SHP77 treated with DMSO at 0.1 percent for 48 hours (cell line): Measurements from ENCODE around the gene ZBTB32.
A peak's percentile ranks its signal among the peaks of the same experiment; 100 is the strongest.

ENCODE experiments used
- DNase-seq: peaks from one replicate; lab custom pipeline; 2025; lab: John Stamatoyannopoulos, UW

The ZBTB32 gene

DNA sequence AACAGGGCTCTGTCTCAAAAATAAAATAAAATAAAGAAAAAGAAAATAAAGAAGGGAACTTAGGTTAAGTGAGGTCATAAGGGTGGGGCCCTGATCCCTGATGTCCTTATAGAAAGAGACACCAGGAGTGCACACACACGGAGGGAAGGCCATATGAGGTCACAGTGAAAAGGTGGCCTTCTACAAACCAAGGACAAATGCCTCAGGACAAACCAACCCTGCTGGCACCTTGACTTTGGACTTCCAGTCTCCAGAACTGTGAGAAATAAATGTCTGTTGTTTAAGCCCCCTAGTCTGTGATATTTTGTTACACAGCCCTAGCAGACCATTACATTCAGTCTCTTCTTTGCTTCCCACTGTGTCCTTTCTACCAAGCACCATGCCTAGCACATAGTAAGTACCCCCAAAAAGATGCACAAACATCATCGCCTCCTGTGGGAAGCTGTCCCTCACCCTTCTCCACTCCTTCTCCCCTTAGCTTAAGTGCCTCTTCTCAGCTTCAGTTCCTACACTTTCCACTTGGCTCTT is 8.4 kb upstream of the ZBTB32 start:
- no peak for DNase-seq

DNA sequence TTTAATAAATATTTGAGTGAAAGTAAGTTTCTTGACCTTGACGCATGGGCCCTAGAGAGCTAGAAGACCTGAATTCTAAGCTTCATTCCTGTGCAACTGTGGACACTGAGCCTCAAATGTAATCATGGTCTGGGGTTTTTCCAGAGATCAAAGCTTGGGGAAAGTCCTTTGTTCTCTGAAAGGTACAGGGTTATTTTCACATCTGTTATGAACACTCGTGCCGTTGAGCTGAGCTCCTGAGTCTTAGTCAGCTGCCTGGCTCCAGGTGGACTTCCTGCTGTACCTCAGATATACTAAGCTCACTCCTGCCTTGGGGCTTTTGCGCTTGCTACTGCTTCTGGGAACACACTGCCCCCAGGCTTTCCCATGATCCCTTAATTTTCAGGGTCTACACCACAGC is 7.5 kb upstream of the ZBTB32 start:
- no peak for DNase-seq

DNA sequence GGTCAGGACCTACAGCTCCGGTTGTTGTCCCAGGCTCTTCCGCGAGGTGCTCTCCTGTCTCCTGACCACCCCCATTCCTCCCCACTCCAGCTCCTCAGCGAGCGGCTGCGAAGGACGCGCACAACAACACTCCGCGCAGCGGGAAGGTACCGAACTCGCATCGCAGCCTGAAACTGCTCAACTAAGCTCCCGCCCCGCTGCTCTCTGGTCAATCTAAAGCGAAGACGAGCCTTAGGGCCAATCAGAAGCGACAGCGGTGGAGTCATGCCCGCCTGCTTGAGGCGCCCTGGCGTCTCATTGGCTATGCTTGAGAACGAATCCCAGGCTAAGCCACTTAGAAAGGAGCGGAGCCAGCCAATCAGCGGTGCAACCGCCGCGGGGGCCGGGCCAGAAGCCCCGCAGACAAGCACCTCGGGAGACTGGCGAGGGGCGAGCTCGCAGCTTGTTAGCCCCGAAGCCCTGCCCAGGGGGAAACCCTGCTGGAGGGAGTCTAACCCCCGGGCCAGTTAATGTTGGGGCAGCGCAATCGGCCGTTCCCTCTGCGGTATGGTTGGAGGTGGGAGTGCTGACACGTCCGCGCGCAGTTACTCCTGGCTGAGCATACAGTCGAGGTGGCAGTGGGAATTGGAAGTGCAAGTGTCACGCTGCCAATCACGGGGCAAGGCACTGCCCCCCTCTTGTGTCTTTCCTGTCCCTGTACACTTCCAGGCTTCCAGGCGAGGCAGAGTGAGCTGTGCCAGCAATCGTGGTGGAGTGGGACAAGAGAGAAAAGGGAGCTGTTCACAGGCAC is 1.9 kb upstream of the ZBTB32 start:
- DNase-seq: peak; percentile 97

DNA sequence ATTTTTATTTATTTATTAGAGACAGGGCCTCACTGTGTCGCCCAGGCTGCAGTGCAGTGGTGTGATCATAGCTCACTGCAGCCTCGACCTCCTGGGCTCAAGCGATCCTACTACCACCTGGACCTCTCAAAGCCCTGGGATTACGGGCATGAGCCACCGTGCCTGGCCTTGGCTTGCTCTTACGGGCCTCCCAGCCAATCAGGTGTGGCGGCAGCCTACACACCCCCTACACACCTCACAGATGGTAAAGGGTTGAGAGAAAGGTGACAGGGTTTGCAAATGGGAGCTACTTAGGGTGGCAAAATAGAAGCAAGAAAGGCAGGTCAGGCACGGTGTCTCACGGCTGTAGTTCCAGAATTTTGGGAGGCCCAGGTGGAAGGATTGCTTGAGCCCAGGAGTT is 1.0 kb upstream of the ZBTB32 start:
- DNase-seq: no peak

DNA sequence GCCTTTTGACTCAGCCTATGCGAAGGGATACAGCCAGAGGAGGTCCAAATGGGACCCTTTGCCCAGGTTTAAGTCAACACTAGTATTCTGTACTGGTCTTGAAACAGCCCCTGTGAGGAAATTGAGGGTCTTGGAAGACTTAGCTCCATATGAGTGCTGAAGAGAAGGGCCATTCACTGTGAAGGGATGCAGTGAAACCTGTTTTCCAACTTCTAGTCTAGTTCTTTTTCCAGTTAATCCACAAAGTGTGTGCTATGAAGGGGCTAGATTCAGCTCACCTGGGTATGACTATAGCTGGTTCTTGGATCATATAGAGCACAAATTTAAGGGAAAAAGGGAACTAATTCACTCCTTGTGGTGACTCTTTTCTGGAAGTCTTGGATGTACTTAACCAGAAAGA is 4.0 kb downstream of the ZBTB32 start:
- no peak for DNase-seq

DNA sequence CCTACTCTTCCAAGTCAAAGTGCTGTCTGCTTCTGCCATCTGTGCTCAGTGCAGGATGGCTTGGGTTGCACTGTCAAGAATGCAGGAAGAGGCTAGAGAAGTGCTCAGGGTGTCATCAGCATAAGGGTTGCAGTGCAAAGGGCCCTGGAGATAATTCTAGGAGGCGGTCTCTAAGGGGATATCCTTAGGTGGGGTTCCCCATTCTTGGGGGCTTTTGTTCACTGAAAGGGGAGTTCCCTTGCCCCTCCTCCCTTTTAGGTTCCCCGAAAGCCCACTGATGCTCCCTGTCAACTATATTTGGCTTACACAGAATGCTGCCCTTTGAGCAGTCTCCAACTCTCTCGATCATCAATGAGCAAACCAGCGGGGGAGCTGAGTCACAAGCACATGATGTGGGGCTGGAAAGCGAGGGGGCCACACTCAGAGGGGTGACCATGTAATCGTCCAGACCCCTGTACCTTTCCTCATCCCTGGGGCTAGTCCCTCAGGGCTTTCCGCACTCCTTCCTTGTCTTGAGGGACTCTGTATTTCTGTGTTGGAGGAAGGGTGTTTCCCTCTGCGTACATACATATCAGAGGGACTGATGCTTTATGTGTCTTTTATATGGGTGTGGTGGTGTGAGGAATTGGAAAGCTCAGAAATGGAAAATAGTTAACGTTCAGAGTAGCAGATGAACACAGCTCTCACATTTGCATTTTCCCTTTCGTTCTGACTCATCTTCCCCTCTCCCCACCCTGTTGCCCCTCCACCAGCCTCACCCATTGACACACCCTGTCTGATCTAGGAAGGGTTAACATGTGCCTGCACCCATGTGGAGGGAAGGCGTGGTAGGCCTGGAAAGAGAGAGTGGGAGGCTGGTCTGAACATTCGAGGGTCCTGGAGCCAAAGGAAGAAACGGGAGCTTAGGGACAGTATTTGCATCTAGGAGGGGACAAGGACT is 6.7 kb downstream of the ZBTB32 start:
- no peak for DNase-seq

DNA sequence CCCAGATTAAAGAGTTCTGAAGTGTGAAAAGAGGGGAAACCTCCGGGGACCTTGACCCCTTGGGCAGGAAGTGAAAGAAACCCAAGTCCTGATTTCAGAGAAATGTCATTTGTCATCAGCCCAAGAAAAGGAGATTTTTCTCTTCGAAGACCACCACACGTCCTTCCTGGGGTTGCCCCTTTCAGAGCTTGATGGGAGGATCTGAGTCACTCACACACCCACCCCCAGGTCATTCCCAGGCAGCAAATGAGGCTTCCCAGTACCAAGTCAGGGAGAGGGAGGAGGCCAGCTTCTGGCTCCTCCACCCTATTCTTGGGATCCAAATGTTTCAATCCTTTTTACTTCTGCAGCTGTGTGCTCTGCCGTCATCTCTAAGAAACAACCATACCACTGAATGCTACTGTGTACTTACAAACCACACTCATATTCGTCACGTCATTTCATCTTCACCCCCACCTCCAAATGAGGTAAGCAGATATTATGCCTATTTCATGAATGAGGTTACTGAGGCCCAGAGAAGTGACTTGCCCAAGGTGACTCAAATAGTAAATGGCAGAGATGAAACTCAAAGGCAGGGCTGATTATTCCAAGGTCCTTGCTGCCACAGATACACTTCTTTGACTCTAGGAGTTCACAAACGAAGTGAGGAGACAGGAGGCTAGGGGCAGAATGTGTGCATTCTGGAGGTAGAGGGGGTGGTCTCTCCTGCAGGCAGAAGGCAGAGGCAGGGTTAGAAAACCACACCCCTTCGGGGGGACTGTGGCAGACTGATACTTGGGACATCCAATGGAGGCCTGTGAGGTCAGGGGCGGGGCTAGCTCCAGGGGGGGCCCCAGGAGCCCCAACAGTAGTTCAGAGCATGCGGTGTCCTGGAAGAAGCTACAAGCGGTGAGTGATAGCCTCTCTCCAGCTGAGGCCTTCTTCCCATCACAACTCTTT is 8.5 kb downstream of the ZBTB32 start:
- DNase-seq: no peak

DNA sequence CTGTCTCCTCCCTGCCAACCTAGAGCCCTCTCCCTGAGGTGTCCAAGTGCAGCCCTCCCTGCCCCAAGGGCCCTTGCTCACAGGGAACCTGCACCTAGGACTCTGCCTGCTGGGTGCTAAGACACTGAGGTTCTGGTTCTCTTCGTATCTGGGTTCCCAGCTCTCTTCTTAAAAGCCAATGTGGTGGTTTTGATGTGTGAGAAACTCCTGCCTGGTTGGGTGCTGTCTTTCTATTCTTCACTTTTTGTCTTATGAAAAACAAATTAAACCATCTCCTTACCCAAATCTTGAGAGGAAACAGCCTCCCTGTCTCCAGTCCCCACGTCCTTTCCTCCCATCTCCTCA is 9.1 kb downstream of the ZBTB32 start:
- DNase-seq: no peak

DNA sequence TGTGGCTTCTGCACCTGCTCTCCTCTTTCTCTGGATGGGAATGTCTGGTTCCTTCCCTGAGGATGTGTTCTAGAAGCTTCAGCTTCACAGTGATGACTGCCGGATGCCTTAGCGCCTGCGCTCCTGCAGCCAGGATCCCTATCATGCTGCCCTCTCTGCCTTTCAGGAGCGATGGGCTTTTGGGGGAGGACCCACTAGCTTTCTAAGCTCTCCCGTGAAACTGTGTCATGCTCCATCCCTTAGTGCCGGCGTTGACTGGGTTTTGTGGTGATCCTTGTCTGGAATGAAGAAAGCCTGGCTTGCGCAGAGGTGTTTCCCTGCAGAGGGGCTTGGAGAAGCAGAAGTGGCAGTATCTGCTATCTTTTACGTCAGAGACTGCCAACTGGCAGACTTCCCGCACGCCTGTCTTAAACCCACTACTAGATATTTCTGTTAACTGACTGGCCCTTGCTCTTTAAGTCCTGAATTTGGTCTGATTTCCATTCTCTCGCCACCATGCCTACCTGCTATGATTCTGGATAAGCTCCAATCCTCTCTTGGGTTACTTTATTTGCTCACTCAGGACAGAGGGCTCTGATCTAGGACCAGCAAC is 9.6 kb downstream of the ZBTB32 start:
- no peak for DNase-seq

DNA sequence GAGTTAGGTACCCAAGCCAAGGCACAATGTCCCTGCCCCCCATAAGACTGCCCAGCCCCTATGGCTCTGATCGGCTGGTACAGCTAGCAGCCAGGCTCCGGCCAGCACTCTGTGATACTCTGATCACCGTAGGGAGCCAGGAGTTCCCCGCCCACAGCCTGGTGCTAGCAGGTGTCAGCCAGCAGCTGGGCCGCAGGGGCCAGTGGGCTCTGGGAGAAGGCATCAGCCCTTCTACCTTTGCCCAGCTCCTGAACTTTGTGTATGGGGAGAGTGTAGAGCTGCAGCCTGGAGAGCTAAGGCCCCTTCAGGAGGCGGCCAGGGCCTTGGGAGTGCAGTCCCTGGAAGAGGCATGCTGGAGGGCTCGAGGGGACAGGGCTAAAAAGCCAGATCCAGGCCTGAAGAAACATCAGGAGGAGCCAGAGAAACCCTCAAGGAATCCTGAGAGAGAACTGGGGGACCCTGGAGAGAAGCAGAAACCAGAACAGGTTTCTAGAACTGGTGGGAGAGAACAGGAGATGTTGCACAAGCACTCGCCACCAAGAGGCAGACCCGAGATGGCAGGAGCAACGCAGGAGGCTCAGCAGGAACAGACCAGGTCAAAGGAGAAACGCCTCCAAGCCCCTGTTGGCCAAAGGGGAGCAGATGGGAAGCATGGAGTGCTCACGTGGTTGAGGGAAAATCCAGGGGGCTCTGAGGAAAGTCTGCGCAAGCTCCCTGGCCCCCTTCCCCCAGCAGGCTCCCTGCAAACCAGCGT is 10.4 kb downstream of the ZBTB32 start:
- DNase-seq: no peak

DNA sequence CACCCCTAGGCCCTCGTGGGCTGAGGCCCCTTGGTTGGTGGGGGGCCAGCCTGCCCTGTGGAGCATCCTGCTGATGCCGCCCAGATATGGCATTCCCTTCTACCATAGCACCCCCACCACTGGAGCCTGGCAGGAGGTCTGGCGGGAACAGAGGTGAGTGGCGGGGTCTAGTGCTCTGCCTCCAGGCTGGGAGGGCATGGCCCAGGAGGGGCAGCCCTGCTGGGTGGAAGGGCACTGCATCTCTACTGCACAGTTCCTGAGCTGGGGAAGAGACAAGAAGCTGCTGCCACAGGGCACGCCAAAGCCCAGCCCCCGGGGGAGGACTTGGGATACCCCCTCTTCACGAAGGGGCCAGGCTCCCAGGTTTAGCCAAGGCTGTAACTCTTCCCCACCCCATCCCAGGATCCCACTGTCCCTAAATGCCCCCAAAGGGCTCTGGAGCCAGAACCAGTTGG is 11.0 kb downstream of the ZBTB32 start:
- no peak for DNase-seq

DNA sequence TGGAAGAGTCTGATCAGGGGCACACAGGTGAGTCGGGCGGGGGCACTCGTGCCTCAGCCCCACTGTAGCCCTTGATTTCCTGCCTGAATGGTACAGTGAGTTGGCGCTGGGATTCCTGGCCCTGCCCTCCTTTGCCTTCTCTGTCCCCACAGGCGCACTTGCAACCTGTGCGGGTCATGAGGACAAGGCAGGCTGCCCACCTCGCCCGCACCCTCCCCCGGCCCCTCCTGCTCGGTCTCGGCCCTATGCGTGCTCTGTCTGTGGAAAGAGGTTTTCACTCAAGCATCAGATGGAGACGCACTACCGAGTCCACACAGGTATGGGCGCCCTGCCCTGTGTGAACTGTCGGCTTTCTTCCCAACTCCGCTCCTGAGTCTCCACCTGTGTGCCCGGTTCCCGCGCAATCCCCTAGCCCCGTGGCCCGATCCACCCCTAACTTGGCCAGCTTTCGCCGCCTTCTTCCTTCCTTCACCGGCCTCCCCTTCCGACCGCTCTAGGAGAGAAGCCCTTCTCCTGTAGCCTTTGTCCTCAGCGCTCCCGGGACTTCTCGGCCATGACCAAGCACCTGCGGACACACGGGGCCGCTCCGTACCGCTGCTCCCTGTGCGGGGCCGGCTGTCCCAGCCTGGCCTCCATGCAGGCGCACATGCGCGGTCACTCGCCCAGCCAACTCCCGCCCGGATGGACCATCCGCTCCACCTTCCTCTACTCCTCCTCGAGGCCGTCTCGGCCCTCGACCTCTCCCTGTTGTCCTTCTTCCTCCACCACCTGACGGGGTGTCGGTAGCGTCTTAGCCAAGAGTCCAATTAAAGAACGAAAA is 11.8 kb downstream of the ZBTB32 start:
- no peak for DNase-seq

DNA sequence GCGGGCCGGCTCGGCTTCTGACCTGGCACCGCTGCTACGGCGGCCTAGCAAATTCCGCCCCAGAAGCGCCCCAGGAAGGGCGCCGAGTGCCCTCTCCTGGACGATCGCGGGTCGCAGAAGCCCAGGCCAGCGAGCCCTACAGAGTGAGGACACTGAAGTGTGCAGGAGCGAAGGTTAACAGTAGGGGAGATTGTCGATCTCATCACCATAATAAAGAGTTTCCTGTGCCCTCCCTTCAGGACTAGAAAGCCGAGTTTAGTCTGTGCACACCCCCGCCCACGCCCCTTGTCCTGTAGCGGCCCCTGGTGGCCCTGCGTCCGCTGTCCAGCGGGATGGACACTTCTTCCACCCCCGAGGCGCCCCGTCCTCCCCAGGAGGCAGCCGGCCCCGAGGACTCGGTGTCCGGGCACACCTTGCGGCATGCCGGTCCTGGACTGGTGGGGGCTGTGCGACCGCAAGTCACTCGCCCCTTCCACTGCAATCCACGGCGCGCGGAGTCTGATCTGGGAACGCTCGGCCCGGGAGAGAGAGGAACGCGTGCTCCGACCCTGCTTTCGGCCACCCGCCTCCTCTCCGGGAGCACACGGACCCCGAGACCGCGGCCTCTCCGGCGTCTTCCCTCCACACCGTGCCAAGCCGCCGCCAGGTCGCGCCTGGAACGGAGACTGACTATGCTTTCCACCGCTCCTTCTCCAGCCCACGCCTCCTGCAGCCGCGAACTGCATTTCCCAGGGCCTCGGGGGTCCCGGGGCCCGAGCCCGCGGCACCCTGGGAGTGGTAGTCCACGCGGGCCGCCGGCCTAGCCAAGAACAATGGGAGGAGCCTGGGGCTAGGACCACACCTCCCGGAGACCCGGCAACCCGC is 12.7 kb downstream of the ZBTB32 start:
- DNase-seq: peak; percentile 87

DNA sequence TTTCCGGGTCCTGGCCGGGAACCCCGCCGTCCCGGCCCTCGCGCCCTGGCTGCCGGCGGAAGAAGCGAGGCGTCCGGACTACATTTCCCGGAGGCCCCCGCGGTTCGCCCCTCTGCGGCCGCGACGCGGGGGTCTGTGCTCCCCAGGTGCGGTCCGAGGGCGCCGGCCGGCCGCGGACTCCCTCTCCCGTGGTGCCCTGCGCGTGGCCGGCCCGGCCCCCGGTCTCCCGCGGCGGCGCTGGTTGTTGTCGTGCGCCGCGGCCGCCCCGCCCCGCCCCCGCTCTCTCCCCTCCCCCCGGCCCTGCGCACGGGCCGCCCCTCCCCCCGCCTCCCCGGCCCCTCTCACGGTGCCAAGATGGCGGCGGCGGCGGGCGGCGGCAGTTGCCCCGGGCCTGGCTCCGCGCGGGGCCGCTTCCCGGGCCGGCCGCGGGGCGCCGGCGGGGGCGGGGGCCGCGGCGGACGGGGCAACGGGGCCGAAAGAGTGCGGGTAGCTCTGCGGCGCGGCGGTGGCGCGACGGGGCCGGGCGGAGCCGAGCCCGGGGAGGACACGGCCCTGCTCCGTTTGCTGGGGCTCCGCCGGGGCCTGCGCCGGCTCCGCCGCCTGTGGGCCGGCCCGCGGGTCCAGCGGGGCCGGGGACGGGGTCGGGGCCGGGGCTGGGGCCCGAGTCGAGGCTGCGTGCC is 13.4 kb downstream of the ZBTB32 start, which contains the start of gene KMT2B:
KMT2B (plus strand) TSS at position 339 of the 680 bp plus-strand sequence; CDS start at position 355, 16 bp downstream.
- no peak for DNase-seq

DNA sequence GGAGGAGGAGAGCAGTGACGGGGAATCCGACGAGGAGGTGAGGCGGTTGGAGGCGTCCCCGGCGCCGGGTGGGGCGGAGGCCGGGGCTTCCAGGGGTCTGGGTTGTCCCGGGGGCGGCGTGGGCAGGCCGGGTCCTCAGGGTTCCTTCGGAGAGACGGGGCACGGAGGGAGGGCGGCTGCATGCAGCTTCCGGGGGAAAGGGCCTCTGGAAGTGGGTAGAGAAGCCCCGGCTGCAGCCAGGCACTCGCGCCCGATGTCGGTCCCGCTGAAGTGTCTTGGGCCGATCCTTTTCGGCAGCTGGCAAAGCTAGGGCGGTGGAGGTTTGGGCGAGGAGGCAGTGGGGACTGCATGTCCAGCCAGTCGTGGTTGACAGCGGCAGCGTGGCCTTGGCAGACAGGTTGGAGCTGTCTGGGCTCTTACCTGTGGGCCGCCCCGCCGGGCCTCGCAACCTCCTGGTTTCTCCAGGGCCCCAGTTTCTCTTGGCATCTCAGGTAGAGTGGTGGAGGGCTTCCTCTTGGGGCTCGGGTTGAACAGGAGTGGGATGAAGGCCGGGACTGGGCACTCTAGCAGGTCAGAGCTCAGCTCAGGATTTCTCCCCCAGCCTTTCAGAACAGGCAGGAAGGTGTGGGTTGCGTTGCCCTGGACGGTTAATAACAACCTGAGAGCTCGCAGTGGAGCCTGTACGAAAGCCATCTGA is 14.1 kb downstream of the ZBTB32 start:
- no peak for DNase-seq

DNA sequence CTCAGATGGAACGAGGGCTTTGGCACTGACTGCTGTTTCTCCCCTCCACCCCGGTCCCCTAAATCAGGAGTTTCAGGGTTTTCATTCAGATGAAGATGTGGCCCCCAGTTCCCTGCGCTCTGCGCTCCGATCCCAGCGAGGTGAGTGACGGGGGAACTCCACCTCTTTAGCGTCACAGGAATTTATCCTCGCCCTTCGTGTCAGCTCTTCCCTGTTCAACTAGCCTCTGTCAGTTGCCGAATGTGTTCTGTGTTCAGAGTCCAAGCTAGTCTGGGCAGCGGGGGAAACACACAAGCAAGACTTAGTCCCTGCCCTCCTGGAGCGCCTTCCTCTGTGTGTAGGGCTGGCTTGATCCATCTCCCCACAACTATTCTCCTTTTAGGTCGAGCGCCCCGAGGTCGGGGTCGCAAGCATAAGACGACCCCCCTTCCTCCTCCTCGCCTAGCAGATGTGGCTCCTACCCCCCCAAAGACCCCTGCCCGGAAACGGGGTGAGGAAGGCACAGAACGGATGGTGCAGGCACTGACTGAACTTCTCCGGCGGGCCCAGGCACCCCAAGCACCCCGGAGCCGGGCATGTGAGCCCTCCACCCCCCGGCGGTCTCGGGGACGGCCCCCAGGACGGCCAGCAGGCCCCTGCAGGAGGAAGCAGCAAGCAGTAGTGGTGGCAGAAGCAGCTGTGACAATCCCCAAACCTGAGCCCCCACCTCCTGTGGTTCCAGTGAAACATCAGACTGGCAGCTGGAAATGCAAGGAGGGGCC is 15.2 kb downstream of the ZBTB32 start:
- DNase-seq: no peak

DNA sequence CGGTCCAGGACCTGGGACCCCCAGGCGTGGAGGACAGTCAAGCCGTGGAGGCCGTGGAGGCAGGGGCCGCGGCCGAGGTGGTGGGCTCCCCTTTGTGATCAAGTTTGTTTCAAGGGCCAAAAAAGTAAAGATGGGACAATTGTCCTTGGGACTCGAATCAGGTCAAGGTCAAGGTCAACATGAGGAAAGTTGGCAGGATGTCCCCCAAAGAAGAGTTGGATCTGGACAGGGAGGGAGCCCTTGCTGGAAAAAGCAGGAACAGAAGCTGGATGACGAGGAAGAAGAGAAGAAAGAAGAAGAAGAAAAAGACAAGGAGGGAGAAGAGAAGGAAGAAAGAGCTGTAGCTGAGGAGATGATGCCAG is 15.8 kb downstream of the ZBTB32 start:
- no peak for DNase-seq
